Mesothelial cell of epicardium (in vitro differentiated cells): ENCODE measurements around the gene DLG4. TPM values are rescaled to one million over a fixed set of nuclear protein-coding genes. Genes with fewer than 3 reads are reported as not detected.

Source experiments
- DNase-seq, 2 experiments: peaks; one replicate each; pipeline ENCODE4 v3.0.0; 2021; ENCODE audit warnings: low spot score in 2 of 2; ENCODE audit not compliant: unreplicated experiment in 2 of 2
- H3K27ac Mint-ChIP-seq: 2 replicates; pipeline ENCODE4 v1.8.0; 2021; ENCODE audit warnings: mixed read lengths
- H3K27me3 Mint-ChIP-seq: 2 replicates; pipeline ENCODE4 v1.8.0; 2021; ENCODE audit warnings: low read depth, mixed read lengths
- H3K36me3 Mint-ChIP-seq: 2 replicates; pipeline ENCODE4 v1.8.0; 2021; ENCODE audit warnings: mixed read lengths
- H3K4me1 Mint-ChIP-seq: 2 replicates; pipeline ENCODE4 v1.8.0; 2021; ENCODE audit warnings: mixed read lengths
- H3K4me3 Mint-ChIP-seq: 2 replicates; pipeline ENCODE4 v1.8.0; 2021; ENCODE audit warnings: mild to moderate bottlenecking, moderate library complexity, mixed read lengths
- H3K9me3 Mint-ChIP-seq: 2 replicates; pipeline ENCODE4 v1.8.0; 2021; ENCODE audit warnings: mixed read lengths
- total RNA-seq: library from RNA; stranded (reverse); gene quantifications from 3 replicates; pipeline ENCODE4 v1.2.1, GENCODE V29; 2021
- TF ChIP-seq, protein P1 (sequence below): fragments of 200-600 bp; sonication (generic); IDR thresholded peaks from one replicate; pipeline ENCODE4 v1.5.0; 2021; ENCODE audit warnings: antibody characterized with exemption; ENCODE audit not compliant: unreplicated experiment

Gene DLG4
- total RNA-seq, 1 donor from 2014 or later, result 62.4 TPM

DNA sequence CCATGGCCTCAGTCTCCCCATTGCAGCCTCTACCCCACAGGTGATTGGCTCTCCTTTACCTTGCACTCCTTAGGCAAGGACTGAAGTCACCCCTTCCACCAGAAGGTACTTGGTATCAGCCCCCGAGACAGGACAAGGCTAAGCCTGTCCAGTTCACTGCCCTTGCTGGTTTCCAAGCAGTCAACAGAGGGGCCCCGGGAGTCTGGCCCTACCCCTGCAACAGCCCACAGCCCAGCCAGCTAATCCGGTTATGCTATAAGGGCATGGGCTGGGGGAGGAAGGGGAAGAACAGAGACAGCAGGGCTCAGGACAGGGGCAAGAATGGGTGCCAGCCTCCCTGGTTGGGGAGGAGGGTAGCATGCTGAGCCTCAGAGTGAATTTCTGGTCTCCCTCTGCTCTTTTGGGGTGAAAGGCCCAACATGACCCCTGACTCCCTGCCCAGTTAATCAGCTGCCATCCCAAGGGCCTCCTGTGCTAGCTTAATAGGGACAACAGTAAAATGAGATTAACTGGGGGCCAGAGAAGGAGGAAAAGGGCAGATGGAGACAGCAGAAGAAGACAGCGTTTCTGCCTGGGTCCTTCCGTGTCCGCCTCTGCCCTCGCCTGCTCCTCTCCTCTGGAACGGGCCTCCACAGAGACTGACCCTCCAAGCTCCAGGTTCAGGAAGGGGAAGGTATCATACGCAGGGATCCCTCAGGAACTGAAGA, 10.7 kb downstream of the DLG4 start:
- Mint-ChIP-seq H3K4me1 (peaks cover 72% of the 10 kb centered on the region), H3K36me3 (no peaks in the 10 kb centered on the region), H3K4me3 (no peak overlapping the region), H3K9me3 (no peaks in the 10 kb centered on the region), H3K27me3 (no peaks in the 10 kb centered on the region), H3K27ac (peak overlapping the region; percentile 9)
- DNase-seq, result no peak
- TF ChIP-seq, protein P1, sequence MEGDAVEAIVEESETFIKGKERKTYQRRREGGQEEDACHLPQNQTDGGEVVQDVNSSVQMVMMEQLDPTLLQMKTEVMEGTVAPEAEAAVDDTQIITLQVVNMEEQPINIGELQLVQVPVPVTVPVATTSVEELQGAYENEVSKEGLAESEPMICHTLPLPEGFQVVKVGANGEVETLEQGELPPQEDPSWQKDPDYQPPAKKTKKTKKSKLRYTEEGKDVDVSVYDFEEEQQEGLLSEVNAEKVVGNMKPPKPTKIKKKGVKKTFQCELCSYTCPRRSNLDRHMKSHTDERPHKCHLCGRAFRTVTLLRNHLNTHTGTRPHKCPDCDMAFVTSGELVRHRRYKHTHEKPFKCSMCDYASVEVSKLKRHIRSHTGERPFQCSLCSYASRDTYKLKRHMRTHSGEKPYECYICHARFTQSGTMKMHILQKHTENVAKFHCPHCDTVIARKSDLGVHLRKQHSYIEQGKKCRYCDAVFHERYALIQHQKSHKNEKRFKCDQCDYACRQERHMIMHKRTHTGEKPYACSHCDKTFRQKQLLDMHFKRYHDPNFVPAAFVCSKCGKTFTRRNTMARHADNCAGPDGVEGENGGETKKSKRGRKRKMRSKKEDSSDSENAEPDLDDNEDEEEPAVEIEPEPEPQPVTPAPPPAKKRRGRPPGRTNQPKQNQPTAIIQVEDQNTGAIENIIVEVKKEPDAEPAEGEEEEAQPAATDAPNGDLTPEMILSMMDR, result no peak

GRCh38 chr17:7208027-7208571, 11.5 kb downstream of the DLG4 start:
- Mint-ChIP-seq H3K9me3 (no peaks in the 10 kb centered on the region), H3K4me3 (peak overlapping the region; percentile 10), H3K27me3 (no peaks in the 10 kb centered on the region), H3K27ac (peak overlapping the region; percentile 9), H3K36me3 (no peaks in the 10 kb centered on the region), H3K4me1 (peaks cover 67% of the 10 kb centered on the region)
- no peak for DNase-seq
- TF ChIP-seq, protein P1, result no peak

DNA sequence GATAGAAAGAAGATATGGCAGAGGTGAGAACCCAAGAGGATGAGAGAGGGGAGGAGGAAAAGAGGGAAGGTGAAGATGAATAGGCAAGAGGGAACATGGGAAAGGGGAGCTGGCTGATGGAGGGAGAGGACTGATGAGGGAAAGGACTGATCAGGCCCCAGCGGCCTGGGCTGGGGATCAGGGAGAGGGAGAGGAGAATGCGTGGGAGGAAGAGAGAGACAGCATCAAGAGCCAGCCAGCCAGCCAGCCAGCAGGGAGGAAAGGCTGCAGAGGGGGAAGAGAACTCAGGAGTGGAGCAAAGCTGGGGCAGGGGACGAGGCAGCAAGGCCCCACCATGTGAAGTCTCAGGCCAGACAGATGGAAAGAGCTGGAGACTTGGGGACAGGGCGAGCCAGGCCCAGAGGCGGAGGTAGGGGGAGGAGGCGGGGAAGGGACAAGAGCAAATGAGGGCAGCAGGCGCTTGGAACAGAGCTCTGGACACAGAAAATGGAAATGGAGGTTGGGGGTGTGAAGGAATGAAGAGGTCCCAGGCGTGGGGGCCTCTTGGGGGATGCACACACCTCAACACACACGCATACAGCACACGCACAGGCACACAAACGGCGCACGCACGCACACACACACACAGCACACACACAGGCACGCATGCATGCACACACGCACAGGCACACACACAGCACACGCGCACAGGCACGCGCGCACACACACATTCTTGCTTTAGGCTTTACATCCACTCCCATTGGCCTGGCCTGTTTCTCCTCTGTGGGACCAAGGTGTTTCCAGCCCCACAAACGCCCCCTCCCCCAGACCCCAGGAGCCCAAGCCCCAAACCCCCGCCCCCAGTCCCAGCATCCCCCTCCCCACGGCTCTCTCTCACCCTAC, 12.3 kb downstream of the DLG4 start:
- Mint-ChIP-seq H3K27me3 (no peaks in the 10 kb centered on the region), H3K27ac (peak overlapping the region; percentile 81), H3K9me3 (no peaks in the 10 kb centered on the region), H3K4me3 (peak overlapping the region; percentile 27), H3K4me1 (peaks cover 65% of the 10 kb centered on the region), H3K36me3 (peaks cover 5% of the 10 kb centered on the region)
- DNase-seq, result no peak
- TF ChIP-seq, protein P1, result no peak

DNA sequence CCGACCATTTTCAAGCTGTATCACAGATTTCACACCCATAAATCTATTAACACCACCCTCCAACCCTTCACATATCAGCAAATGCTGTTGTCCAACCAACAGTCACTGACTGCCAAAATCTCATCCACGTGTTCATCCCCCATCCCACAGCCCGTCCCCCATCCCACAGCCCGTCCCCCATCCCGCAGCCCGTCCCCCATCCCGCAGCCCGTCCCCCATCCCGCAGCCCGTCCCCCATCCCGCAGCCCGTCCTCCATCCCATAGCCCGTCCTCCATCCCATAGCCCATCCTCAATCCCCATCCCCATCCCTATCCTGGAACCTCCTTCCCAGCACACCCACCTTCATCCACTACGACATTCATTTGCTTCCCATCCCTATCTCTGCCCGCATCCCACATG, 14.1 kb downstream of the DLG4 start:
- Mint-ChIP-seq H3K9me3 (no peaks in the 10 kb centered on the region), H3K27ac (peak overlapping the region; percentile 81), H3K4me3 (peak overlapping the region; percentile 68), H3K36me3 (peaks cover 6% of the 10 kb centered on the region), H3K27me3 (no peaks in the 10 kb centered on the region), H3K4me1 (peaks cover 51% of the 10 kb centered on the region)
- TF ChIP-seq, protein P1, result no peak
- no peak for DNase-seq

- Mint-ChIP-seq H3K4me3 (peak overlapping the region; percentile 68), H3K27me3 (no peaks in the 10 kb centered on the region), H3K27ac (peak overlapping the region; percentile 77), H3K36me3 (peaks cover 6% of the 10 kb centered on the region), H3K4me1 (peaks cover 45% of the 10 kb centered on the region), H3K9me3 (no peaks in the 10 kb centered on the region)
- DNase-seq, result peak; percentile 76 to 88
- TF ChIP-seq, protein P1, result no peak
Measured at GRCh38 chr17:7204828-7205461, 14.7 kb downstream of the DLG4 start.
